IPS-15b (cell line): ENCODE measurements around the gene ASXL2.

Experiments
- H3K27me3 ChIP-seq: one replicate; pipeline ENCODE4 v1.6.1; 2013; ENCODE audit warnings: low read length; ENCODE audit not compliant: control insufficient read depth, insufficient read depth
- H3K36me3 ChIP-seq: one replicate; pipeline ENCODE4 v1.6.1; 2013; ENCODE audit warnings: low read length; ENCODE audit not compliant: control insufficient read depth, insufficient read depth
- H3K4me1 ChIP-seq: one replicate; pipeline ENCODE4 v1.6.1; 2013; ENCODE audit warnings: mild to moderate bottlenecking, low read length; ENCODE audit not compliant: control insufficient read depth, insufficient read depth
- H3K4me3 ChIP-seq: one replicate; pipeline ENCODE4 v1.5.1; 2013; ENCODE audit warnings: low read depth, low read length
- H3K9ac ChIP-seq: one replicate; pipeline ENCODE4 v1.6.1; 2013; ENCODE audit warnings: low read depth, mild to moderate bottlenecking, low read length
- H3K9me3 ChIP-seq: one replicate; pipeline ENCODE4 v1.6.1; 2013; ENCODE audit warnings: mild to moderate bottlenecking, low read length; ENCODE audit not compliant: control insufficient read depth, insufficient read depth

The ASXL2 gene

DNA sequence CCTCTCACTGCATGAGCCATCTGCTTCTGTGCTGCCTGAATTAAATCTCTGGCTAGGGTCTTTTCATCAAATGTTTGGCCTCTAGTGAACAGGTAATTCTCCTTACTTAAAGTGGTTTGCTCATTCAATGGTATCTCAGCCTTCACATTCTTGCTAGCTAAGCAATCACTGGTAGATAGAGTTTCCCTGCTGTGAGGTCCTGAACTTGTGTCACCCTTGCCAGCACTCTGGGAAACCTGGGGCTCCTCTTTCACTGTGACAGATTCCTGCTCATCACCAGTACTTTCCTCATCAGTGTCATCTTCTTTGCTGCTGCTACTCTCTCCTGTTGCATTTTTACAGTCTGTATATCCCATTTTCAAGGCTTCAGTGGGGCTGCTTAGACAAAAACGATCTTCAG lies 135.8 kb downstream of the ASXL2 start:
- Histone ChIP-seq H3K27me3 (no peaks in the 10 kb centered on the region), H3K36me3 (peaks cover 4% of the 10 kb centered on the region), H3K4me3 (no peak overlapping the region), H3K9ac (no peak overlapping the region), H3K4me1 (peaks cover 9% of the 10 kb centered on the region), H3K9me3 (no peaks in the 10 kb centered on the region)

GRCh38 chr2:25740810-25741381 lies 137.4 kb downstream of the ASXL2 start:
- H3K36me3 ChIP-seq, result peaks cover 4% of the 10 kb centered on the region

GRCh38 chr2:25738383-25739343 lies 139.6 kb downstream of the ASXL2 start:
- H3K4me3 ChIP-seq, result no peak overlapping the region
- no peak overlapping the region for H3K9ac ChIP-seq
- peaks cover 4% of the 10 kb centered on the region for H3K36me3 ChIP-seq
- no peaks in the 10 kb centered on the region for H3K9me3 ChIP-seq
- H3K27me3 ChIP-seq, result no peaks in the 10 kb centered on the region
- H3K4me1 ChIP-seq, result peaks cover 23% of the 10 kb centered on the region

More at GRCh38 chr2:25740810-25741381, 137.4 kb downstream of the ASXL2 start:
- Histone ChIP-seq H3K9ac (no peak overlapping the region), H3K4me1 (peaks cover 14% of the 10 kb centered on the region), H3K27me3 (no peaks in the 10 kb centered on the region), H3K9me3 (no peaks in the 10 kb centered on the region), H3K4me3 (no peak overlapping the region)

DNA sequence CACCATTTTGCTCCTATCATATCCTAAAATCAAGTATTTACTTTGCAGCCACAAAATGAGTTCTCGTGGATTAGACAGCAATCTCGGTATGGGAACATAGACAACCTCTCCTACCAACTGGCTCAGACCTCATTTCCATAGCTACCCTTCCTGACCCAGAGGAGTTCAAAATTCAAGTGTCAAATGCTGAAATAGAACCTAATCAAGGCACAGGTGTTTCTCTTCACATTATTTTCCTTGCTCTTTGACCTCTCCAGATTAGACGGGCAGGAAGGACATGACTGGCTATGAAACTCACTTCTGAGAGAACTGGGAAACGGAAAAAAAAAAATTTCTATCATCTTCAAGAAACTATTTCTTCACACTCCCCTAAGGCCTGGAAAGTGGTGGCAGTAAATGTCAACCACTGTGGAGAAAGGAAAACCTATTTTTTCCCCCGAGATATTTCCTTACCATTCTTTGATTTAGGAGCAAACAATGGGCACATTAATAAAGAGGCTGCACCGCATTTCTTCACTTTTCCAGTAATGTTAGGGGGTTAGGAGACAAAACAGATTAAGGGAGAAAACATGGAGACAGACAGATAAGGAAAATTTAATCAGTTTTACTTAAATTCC lies 141.3 kb downstream of the ASXL2 start:
- H3K9ac ChIP-seq, result no peak overlapping the region
- H3K36me3 ChIP-seq, result no peaks in the 10 kb centered on the region
- no peaks in the 10 kb centered on the region for H3K27me3 ChIP-seq
- H3K4me1 ChIP-seq, result peaks cover 23% of the 10 kb centered on the region
- H3K9me3 ChIP-seq, result no peaks in the 10 kb centered on the region
- H3K4me3 ChIP-seq, result no peak overlapping the region

DNA sequence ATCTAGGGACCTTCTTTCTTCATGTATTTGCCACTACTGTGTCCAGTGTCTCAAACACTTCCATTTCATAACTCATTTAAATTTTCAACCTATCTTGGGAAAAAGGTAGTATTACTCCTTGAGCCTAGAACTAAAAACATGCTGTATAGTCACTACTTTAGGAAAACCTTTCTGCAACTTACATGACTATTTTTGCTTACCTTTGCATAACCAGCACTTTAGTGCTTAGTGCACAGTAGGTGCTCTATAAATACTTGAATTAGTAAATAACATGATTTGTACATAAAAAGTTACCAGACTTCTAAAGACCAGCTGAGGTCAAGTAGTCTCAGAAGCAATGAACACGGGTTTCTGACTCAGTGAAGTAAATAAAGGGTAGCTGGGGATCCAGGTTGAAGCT lies 142.5 kb downstream of the ASXL2 start:
- Histone ChIP-seq H3K4me3 (no peak overlapping the region), H3K36me3 (no peaks in the 10 kb centered on the region), H3K4me1 (peaks cover 16% of the 10 kb centered on the region), H3K9ac (no peak overlapping the region), H3K9me3 (no peaks in the 10 kb centered on the region), H3K27me3 (no peaks in the 10 kb centered on the region)

GRCh38 chr2:25728559-25728958 lies 149.7 kb downstream of the ASXL2 start:
- no peak overlapping the region for H3K4me3 ChIP-seq
- no peaks in the 10 kb centered on the region for H3K27me3 ChIP-seq
- no peak overlapping the region for H3K9ac ChIP-seq
- H3K4me1 ChIP-seq, result no peaks in the 10 kb centered on the region
- no peaks in the 10 kb centered on the region for H3K36me3 ChIP-seq
- H3K9me3 ChIP-seq, result no peaks in the 10 kb centered on the region

DNA sequence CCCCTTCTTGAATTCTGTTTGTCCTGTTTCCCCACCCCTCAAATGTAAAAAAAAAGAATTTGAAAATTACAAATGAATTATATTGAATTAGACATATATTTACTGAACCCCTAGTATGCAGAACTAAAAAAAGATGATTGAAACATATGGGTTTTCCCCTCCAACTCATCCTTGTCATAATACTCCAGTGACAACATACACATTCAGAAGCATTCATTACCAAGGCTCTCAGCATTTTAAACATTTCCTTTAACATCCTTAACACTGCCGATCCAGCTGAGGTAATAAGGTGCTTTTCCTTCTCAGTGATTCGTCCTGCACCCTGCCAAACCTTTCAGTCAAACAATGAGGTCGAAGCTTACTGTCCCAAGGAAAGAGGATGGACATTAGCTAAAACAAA lies 151.8 kb downstream of the ASXL2 start:
- no peaks in the 10 kb centered on the region for H3K36me3 ChIP-seq
- H3K27me3 ChIP-seq, result no peaks in the 10 kb centered on the region
- H3K4me1 ChIP-seq, result peaks cover 2% of the 10 kb centered on the region
- no peak overlapping the region for H3K9ac ChIP-seq
- H3K4me3 ChIP-seq, result no peak overlapping the region
- H3K9me3 ChIP-seq, result no peaks in the 10 kb centered on the region

DNA sequence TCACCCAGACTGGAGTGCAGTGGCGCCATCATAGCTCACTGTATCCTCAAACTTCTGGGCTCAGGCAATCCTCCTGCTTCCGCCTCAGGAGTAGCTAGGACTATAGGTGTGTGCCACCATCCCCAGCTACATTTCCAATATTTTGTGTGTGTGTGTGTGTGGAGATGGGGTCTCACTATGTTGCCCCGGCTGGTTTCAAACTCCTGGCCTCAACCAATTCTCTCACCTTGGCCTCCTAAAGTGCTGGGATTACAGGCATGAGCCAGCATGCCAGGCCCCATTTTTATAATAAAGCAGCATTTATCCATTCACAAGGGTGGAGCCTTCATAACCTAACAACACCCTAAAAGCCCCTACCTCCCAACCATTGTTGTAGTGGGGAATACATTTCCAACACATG lies 152.4 kb downstream of the ASXL2 start:
- no peaks in the 10 kb centered on the region for H3K36me3 ChIP-seq

GRCh38 chr2:25724756-25725155 lies 153.5 kb downstream of the ASXL2 start:
- H3K4me3 ChIP-seq, result no peak overlapping the region
- no peak overlapping the region for H3K9ac ChIP-seq
- peaks cover 3% of the 10 kb centered on the region for H3K4me1 ChIP-seq
- H3K27me3 ChIP-seq, result no peaks in the 10 kb centered on the region
- no peaks in the 10 kb centered on the region for H3K9me3 ChIP-seq
- no peaks in the 10 kb centered on the region for H3K36me3 ChIP-seq

More for the DNA sequence above, 152.4 kb downstream of the ASXL2 start:
- Histone ChIP-seq H3K4me3 (no peak overlapping the region), H3K9me3 (no peaks in the 10 kb centered on the region), H3K9ac (no peak overlapping the region), H3K27me3 (no peaks in the 10 kb centered on the region), H3K4me1 (peaks cover 3% of the 10 kb centered on the region)

- Histone ChIP-seq H3K4me3 (no peak overlapping the region), H3K9me3 (no peaks in the 10 kb centered on the region), H3K9ac (no peak overlapping the region), H3K36me3 (no peaks in the 10 kb centered on the region), H3K27me3 (no peaks in the 10 kb centered on the region), H3K4me1 (peaks cover 3% of the 10 kb centered on the region)
These were observed 156.1 kb downstream of the ASXL2 start for GRCh38 chr2:25722224-25722623.

DNA sequence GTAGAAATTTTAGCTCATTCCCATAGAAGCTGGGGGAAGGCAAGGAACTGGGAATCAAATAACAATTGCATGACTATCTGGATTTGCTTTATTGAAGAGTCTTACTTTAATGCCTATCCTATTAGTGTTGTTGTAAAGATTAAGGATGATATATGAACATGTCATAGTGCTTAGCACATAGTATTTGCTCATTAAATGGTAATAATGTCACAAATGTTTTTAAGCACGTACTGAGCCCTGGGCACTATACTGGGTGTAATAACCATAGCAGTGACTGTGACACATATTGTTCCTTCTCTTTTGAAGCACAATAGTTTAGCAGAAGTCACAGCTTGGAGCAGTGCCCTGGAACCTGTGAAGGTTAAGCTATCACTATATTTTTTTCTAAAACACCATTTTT lies 157.7 kb downstream of the ASXL2 start:
- Histone ChIP-seq H3K9ac (no peak overlapping the region), H3K27me3 (no peaks in the 10 kb centered on the region), H3K4me1 (peaks cover 3% of the 10 kb centered on the region), H3K4me3 (no peak overlapping the region), H3K9me3 (no peaks in the 10 kb centered on the region), H3K36me3 (no peaks in the 10 kb centered on the region)
